Suprapubic skin (tissue), 4 donors: Measurements from ENCODE around the gene FHL2. TPM values are rescaled to one million over a fixed set of nuclear protein-coding genes. Genes with fewer than 3 reads are reported as not detected.

ENCODE experiments used
- DNase-seq, 2 donors: peaks; one replicate each; pipeline ENCODE4 v3.0.0-alpha.2; 2019; ENCODE audit warnings: low spot score in 2 of 2
- H3K27ac ChIP-seq: fragments of 200-600 bp; sonication (generic); one replicate; pipeline ENCODE4 v1.5.1; 2019
- H3K27me3 ChIP-seq: fragments of 200-600 bp; sonication (generic); one replicate; pipeline ENCODE4 v1.5.1; 2019
- H3K36me3 ChIP-seq: fragments of 200-600 bp; sonication (generic); one replicate; pipeline ENCODE4 v1.5.1; 2019
- H3K4me1 ChIP-seq: fragments of 200-600 bp; sonication (generic); one replicate; pipeline ENCODE4 v1.5.1; 2019
- H3K4me3 ChIP-seq: fragments of 200-600 bp; sonication (generic); one replicate; pipeline ENCODE4 v1.5.1; 2019; ENCODE audit warnings: mild to moderate bottlenecking
- H3K9me3 ChIP-seq: fragments of 200-600 bp; sonication (generic); one replicate; pipeline ENCODE4 v1.5.1; 2019
- CTCF ChIP-seq, 2 donors: fragments of 200-600 bp in 1 of 2; fragments of 450-650 bp in 1 of 2; sonication (generic) in 1 of 2; IDR thresholded peaks; one replicate each; pipeline ENCODE4 v1.5.1; 2016 to 2019; ENCODE audit warnings: antibody characterized with exemption in 2 of 2, mild to moderate bottlenecking in 1 of 2, moderate library complexity in 1 of 2
- EP300 ChIP-seq: sonication (generic); formaldehyde crosslinking; IDR thresholded peaks from one replicate; pipeline ENCODE4 v1.6.1; 2017; ENCODE audit warnings: antibody characterized with exemption
- POLR2A ChIP-seq, 2 donors: fragments of 450-650 bp; IDR thresholded peaks; one replicate each; pipeline ENCODE4 v1.6.1; 2017; ENCODE audit warnings: antibody characterized with exemption in 2 of 2, mild to moderate bottlenecking in 2 of 2, moderate library complexity in 2 of 2
- POLR2AphosphoS5 ChIP-seq, 3 donors: sonication (generic); formaldehyde crosslinking; IDR thresholded peaks; one replicate each; pipeline ENCODE4 v1.6.1; 2017; ENCODE audit warnings: antibody characterized with exemption in 3 of 3
- WGBS: methylation state at CpG from one replicate; pipeline ENCODE4 v1.1.5; 2018; 5-methylcytosine and 5-hydroxymethylcytosine counted together
- total RNA-seq, 4 donors: library from RNA; depleted of rRNA; stranded (reverse); fragments of >200 nt; gene quantifications; one replicate each; pipeline ENCODE4 v1.1.0, GENCODE V29; 2016

Gene FHL2
- total RNA-seq, 4 donors from 2014 or later = 43.0 to 69.2 (median 47.9) TPM

- 95% methylated on average over 5 of the region's 5 CpGs for WGBS
- H3K27ac ChIP-seq = no peak overlapping the region
- no peaks in the 10 kb centered on the region for H3K27me3 ChIP-seq
- TF ChIP-seq EP300 (no peak), POLR2AphosphoS5 (IDR thresholded peaks at IDR 0.05) (no peak), POLR2A (IDR thresholded peaks at IDR 0.05) (no peak), CTCF (IDR thresholded peaks at IDR 0.05) (no peak)
- H3K36me3 ChIP-seq = peaks cover 27% of the 10 kb centered on the region
- peak in 1 of 2 donors; percentile 52 for DNase-seq
- no peaks in the 10 kb centered on the region for H3K9me3 ChIP-seq
- H3K4me3 ChIP-seq = no peak overlapping the region
- H3K4me1 ChIP-seq = peaks cover 50% of the 10 kb centered on the region
Observed at GRCh38 chr2:105382177-105382576, 16.7 kb downstream of the FHL2 start.

DNA sequence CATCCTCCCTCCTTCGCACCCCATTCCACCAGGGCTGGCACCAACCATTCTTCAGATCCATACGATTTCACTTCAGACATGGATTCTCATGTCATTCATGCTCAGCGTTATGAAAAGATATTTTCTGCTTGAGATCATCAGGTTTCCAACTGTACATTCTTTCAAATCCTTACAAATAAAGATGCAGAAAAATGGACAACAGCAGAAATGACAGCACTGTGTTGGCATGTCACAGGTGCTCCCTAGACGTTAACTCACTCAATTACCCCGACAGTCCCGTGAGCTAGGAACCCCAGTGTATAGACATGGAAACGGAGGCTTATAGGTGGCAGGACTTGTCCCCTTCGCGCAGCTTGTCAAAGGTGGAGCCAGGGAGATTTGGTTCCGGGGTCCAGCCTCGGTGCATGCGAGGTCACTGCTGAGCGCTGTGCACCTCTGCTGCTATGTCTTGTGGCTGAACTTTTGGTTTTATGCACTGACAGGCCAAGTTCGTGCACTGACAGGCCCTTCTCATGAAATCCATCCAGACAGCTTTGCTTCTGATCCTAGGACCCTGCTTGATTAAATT is 17.7 kb downstream of the FHL2 start:
- no peaks in the 10 kb centered on the region for H3K9me3 ChIP-seq
- H3K27ac ChIP-seq = peak overlapping the region; percentile 70
- H3K4me1 ChIP-seq = peaks cover 60% of the 10 kb centered on the region
- peak in 1 of 2 donors; percentile 45 for DNase-seq
- H3K36me3 ChIP-seq = peaks cover 24% of the 10 kb centered on the region
- no peak overlapping the region for H3K4me3 ChIP-seq
- TF ChIP-seq POLR2A (IDR thresholded peaks at IDR 0.05) = no peak
- no peak for TF ChIP-seq EP300
- no peak for TF ChIP-seq CTCF (IDR thresholded peaks at IDR 0.05)
- TF ChIP-seq POLR2AphosphoS5 (IDR thresholded peaks at IDR 0.05) = no peak
- H3K27me3 ChIP-seq = no peaks in the 10 kb centered on the region
- 63% methylated on average over 9 of the region's 14 CpGs for WGBS

DNA sequence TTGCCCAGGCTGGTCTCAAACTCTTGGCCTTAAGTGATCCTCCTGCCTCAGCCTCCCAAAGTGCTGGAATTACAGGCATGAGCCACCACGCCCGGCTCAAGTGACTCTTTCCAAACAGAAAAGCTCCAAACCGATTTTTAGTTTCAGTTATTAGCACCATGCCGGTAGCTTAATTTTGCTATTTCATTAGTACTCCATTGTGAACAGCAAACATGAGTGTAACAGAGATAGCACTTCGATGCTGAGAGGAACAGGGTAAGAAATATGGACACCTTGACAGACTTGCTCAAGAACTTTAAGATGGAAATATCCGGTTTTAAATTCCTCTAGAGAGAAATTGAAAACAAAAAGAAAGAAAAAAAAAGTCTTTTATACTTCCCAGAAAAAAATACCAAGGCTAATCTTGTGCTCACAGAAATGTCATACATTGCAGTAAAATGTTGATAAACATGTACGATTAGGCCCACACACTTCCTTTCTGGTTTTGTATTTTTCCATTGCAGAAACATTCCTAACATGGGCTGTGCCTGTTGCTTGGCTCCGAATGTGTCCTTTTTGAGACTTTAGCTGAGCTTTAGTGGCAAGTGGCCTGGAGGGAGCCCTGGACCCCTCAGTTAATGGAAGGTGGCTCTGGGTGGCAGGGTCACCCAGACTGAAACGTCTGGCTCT is 18.3 kb downstream of the FHL2 start:
- Histone ChIP-seq H3K4me3 (no peak overlapping the region), H3K4me1 (peaks cover 66% of the 10 kb centered on the region), H3K27me3 (no peaks in the 10 kb centered on the region), H3K27ac (peak overlapping the region; percentile 70), H3K9me3 (no peaks in the 10 kb centered on the region), H3K36me3 (peaks cover 17% of the 10 kb centered on the region)
- WGBS = 36% methylated on average over 9 of the region's 9 CpGs
- peak in 1 of 2 donors; percentile 54 for DNase-seq
- TF ChIP-seq EP300 = no peak
- TF ChIP-seq POLR2A (IDR thresholded peaks at IDR 0.05) = no peak
- no peak for TF ChIP-seq CTCF (IDR thresholded peaks at IDR 0.05)
- TF ChIP-seq POLR2AphosphoS5 (IDR thresholded peaks at IDR 0.05) = no peak

DNA sequence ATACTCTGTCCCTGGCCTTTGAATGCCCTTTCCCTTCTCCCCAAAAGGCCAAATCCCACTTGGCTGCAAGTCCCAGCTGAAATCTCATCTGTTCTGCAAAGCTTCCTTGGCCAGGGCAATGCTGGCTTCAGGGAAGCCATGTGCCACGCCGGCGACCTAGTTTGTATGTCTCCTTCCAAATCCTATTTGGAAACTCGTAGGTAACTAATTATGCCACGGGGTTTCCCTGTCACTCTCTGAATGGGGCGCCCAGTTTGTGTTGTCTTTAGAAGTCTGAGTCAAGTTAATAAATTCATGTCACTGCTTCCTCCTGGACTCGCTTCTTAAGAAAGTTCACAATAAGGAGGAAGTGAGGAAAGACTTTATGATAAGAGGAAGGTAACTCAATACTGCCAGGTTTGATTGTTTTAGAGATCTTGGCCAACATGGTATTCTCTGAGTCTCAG is 19.1 kb downstream of the FHL2 start:
- peaks cover 9% of the 10 kb centered on the region for H3K36me3 ChIP-seq
- peak overlapping the region; percentile 70 for H3K27ac ChIP-seq
- peak in 1 of 2 donors; percentile 42 for DNase-seq
- TF ChIP-seq CTCF (IDR thresholded peaks at IDR 0.05) (no peak), POLR2AphosphoS5 (IDR thresholded peaks at IDR 0.05) (no peak), POLR2A (IDR thresholded peaks at IDR 0.05) (no peak), EP300 (no peak)
- peaks cover 73% of the 10 kb centered on the region for H3K4me1 ChIP-seq
- no peaks in the 10 kb centered on the region for H3K9me3 ChIP-seq
- WGBS = 56% methylated on average over 7 of the region's 7 CpGs
- H3K27me3 ChIP-seq = no peaks in the 10 kb centered on the region
- no peak overlapping the region for H3K4me3 ChIP-seq

GRCh38 chr2:105378921-105379383 is 19.9 kb downstream of the FHL2 start:
- WGBS = 89% methylated on average over 3 of the region's 4 CpGs
- no peaks in the 10 kb centered on the region for H3K9me3 ChIP-seq
- TF ChIP-seq CTCF (IDR thresholded peaks at IDR 0.05) = no peak
- no peak for TF ChIP-seq EP300
- no peak for TF ChIP-seq POLR2A (IDR thresholded peaks at IDR 0.05)
- TF ChIP-seq POLR2AphosphoS5 (IDR thresholded peaks at IDR 0.05) = no peak
- DNase-seq = peak in 1 of 2 donors; percentile 42
- no peak overlapping the region for H3K4me3 ChIP-seq
- H3K4me1 ChIP-seq = peaks cover 81% of the 10 kb centered on the region
- H3K27me3 ChIP-seq = no peaks in the 10 kb centered on the region
- H3K27ac ChIP-seq = no peak overlapping the region
- H3K36me3 ChIP-seq = peaks cover 4% of the 10 kb centered on the region
